Measurements from ENCODE around the gene MET.
"Not testable (repeated sequence)": the region's sequence is repeated elsewhere in the genome, so short reads cannot be mapped to it uniquely, and the experiment has no call there.

Gene MET

GRCh38 chr7:116671681-116672595 lies at the start of gene MET:
MET (plus strand) TSS chr7:116672196; CDS start chr7:116699085, 26,889 bp downstream.
- peak; percentile 55 for DNase-seq

GRCh38 chr7:116626886-116627285 lies 45.1 kb upstream of the MET start:
- DNase-seq, result no peak

- DNase-seq, result no peak
Measured at GRCh38 chr7:116629051-116629463, 42.9 kb upstream of the MET start.

GRCh38 chr7:116630357-116630756 lies 41.6 kb upstream of the MET start:
- no peak for DNase-seq

GRCh38 chr7:116630932-116631671 lies 40.9 kb upstream of the MET start:
- DNase-seq, result no peak

GRCh38 chr7:116631676-116632075 lies 40.3 kb upstream of the MET start:
- DNase-seq, result no peak

- DNase-seq, result no peak
Measured at GRCh38 chr7:116632384-116632783, 39.6 kb upstream of the MET start.

- no peak for DNase-seq
Measured at GRCh38 chr7:116633131-116633988, 38.6 kb upstream of the MET start.

- DNase-seq, result no peak
Measured at GRCh38 chr7:116636997-116637396, 35.0 kb upstream of the MET start.

- not testable (repeated sequence) for DNase-seq
Measured at GRCh38 chr7:116638592-116638991, 33.4 kb upstream of the MET start.

- no peak for DNase-seq
Measured at GRCh38 chr7:116641551-116642153, 30.3 kb upstream of the MET start.

- not testable (repeated sequence) for DNase-seq
Measured at GRCh38 chr7:116643148-116643547, 28.8 kb upstream of the MET start.

- no peak for DNase-seq
Measured at GRCh38 chr7:116644628-116645027, 27.4 kb upstream of the MET start.

- no peak for DNase-seq
Measured at GRCh38 chr7:116647290-116647689, 24.7 kb upstream of the MET start.

- DNase-seq, result no peak
Measured at GRCh38 chr7:116647861-116648260, 24.1 kb upstream of the MET start.

GRCh38 chr7:116650436-116650835 lies 21.6 kb upstream of the MET start:
- DNase-seq, result no peak

- DNase-seq, result no peak
Measured at GRCh38 chr7:116652793-116653192, 19.2 kb upstream of the MET start.

GRCh38 chr7:116653204-116653603 lies 18.8 kb upstream of the MET start:
- no peak for DNase-seq

- DNase-seq, result no peak
Measured at GRCh38 chr7:116653646-116654045, 18.4 kb upstream of the MET start.

GRCh38 chr7:116659248-116659647 lies 12.7 kb upstream of the MET start:
- DNase-seq, result not testable (repeated sequence)

GRCh38 chr7:116661865-116662264 lies 10.1 kb upstream of the MET start:
- no peak for DNase-seq

- DNase-seq, result no peak
Measured at GRCh38 chr7:116663744-116664143, 8.3 kb upstream of the MET start.

Measured in NCI-H1417 treated with DMSO at 0.1 percent for 48 hours (cell line).